Astrocyte (in vitro differentiated cells and primary cell): Measurements from ENCODE around the gene DNAJC9. TPM values are rescaled to one million over a fixed set of nuclear protein-coding genes. Genes with fewer than 3 reads are reported as not detected.

Source experiments
- DNase-seq: peaks from one replicate; pipeline ENCODE4 v3.0.0-alpha.2; 2010; ENCODE audit warnings: low read depth
- FAIRE-seq: peaks from 2 replicates; lab custom pipeline; 2011; peaks lifted over from hg19 to GRCh38; lab: Jason Lieb, UNC
- H2AFZ ChIP-seq: 2 replicates; pipeline ENCODE4 v1.6.0; 2012; ENCODE audit warnings: low read depth, low read length, inconsistent platforms
- H3K27ac ChIP-seq: 2 replicates; pipeline ENCODE4 v1.5.1; 2011; ENCODE audit warnings: low read depth, low read length, inconsistent platforms
- H3K27me3 ChIP-seq: 2 replicates; pipeline ENCODE4 v1.6.0; 2011; ENCODE audit warnings: low read length, inconsistent platforms; ENCODE audit not compliant: insufficient read depth
- H3K36me3 ChIP-seq: 2 replicates; pipeline ENCODE4 v1.5.1; 2011; ENCODE audit warnings: low read length, inconsistent platforms; ENCODE audit not compliant: insufficient read depth
- H3K4me1 ChIP-seq: 2 replicates; pipeline ENCODE4 v1.5.1; 2011; ENCODE audit warnings: low read length, inconsistent platforms; ENCODE audit not compliant: insufficient read depth
- H3K4me2 ChIP-seq: 2 replicates; pipeline ENCODE4 v1.6.0; 2012; ENCODE audit warnings: low read length, inconsistent platforms
- H3K4me3 ChIP-seq: 2 replicates; pipeline ENCODE4 v1.5.1; 2011; ENCODE audit warnings: low read depth, mild to moderate bottlenecking, low read length, inconsistent platforms; ENCODE audit not compliant: insufficient read depth
- H3K79me2 ChIP-seq: 2 replicates; pipeline ENCODE4 v1.6.0; 2012; ENCODE audit warnings: mild to moderate bottlenecking, low read length, inconsistent platforms; ENCODE audit not compliant: insufficient read depth
- H3K9ac ChIP-seq: 2 replicates; pipeline ENCODE4 v1.6.0; 2012; ENCODE audit warnings: mild to moderate bottlenecking, low read length, inconsistent platforms
- H3K9me3 ChIP-seq: 2 replicates; pipeline ENCODE4 v1.5.1; 2012; ENCODE audit warnings: low read depth, mild to moderate bottlenecking, low read length, inconsistent platforms; ENCODE audit not compliant: insufficient read depth
- H4K20me1 ChIP-seq: 2 replicates; pipeline ENCODE4 v1.6.0; 2012; ENCODE audit warnings: low read length, inconsistent platforms; ENCODE audit not compliant: insufficient read depth
- H3K27ac Mint-ChIP-seq: one replicate; pipeline ENCODE4 v1.8.0; 2021; ENCODE audit warnings: mild to moderate bottlenecking, mixed read lengths; ENCODE audit not compliant: unreplicated experiment
- H3K27me3 Mint-ChIP-seq: one replicate; pipeline ENCODE4 v1.8.0; 2021; ENCODE audit warnings: low read depth, mixed read lengths; ENCODE audit not compliant: unreplicated experiment
- H3K36me3 Mint-ChIP-seq: one replicate; pipeline ENCODE4 v1.8.0; 2021; ENCODE audit warnings: low read depth, mixed read lengths; ENCODE audit not compliant: unreplicated experiment
- H3K4me1 Mint-ChIP-seq: one replicate; pipeline ENCODE4 v1.8.0; 2021; ENCODE audit warnings: low read depth, mixed read lengths; ENCODE audit not compliant: unreplicated experiment
- H3K4me3 Mint-ChIP-seq: one replicate; pipeline ENCODE4 v1.8.0; 2021; ENCODE audit warnings: mild to moderate bottlenecking, moderate library complexity, mixed read lengths; ENCODE audit not compliant: unreplicated experiment
- H3K9me3 Mint-ChIP-seq: one replicate; pipeline ENCODE4 v1.8.0; 2021; ENCODE audit warnings: mild to moderate bottlenecking, mixed read lengths; ENCODE audit not compliant: unreplicated experiment
- EZH2 ChIP-seq: IDR thresholded peaks from 2 replicates; pipeline ENCODE4 v1.6.1; 2012; ENCODE audit warnings: mild to moderate bottlenecking, low read length, inconsistent platforms; ENCODE audit not compliant: insufficient read depth
- total RNA-seq: library from RNA; stranded (reverse); gene quantifications from 2 replicates; pipeline ENCODE4 v1.2.1, GENCODE V29; 2021
- TF ChIP-seq, protein P1 (sequence below): IDR thresholded peaks from 2 replicates; pipeline ENCODE4 v1.5.1; 2011; ENCODE audit warnings: low read depth, mild to moderate bottlenecking, inconsistent platforms, low read length, moderate library complexity; ENCODE audit not compliant: insufficient read depth

Gene DNAJC9
- total RNA-seq, 1 donor from 2014 or later = 23.3 TPM

DNA sequence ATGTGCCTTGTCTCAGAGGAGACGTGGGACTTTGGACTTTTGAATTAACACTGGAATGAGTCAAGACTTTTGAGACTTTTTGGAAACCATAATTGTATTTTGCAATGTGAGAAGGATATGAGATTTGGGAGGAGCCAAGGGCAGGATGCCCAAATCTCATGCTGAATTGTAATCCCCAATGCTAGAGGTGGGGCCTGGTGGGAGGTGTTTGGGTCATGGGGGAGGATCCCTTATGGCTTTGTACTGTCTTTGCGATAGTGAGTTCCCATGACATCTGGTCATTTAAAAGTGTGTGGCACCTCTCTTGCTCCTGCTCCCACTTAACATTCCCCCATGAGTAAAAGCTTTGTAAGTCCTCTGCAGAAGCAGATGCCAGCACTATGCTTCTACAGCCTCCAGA lies 39.2 kb downstream of the DNAJC9 start:
- no peak for FAIRE-seq
- no peaks in the 10 kb centered on the region for H3K36me3 ChIP-seq
- H3K4me3 Mint-ChIP-seq = no peak overlapping the region

GRCh38 chr10:73206385-73206784 lies 40.7 kb downstream of the DNAJC9 start:
- no peak for FAIRE-seq
- TF ChIP-seq EZH2 = no peak
- TF ChIP-seq, protein P1, sequence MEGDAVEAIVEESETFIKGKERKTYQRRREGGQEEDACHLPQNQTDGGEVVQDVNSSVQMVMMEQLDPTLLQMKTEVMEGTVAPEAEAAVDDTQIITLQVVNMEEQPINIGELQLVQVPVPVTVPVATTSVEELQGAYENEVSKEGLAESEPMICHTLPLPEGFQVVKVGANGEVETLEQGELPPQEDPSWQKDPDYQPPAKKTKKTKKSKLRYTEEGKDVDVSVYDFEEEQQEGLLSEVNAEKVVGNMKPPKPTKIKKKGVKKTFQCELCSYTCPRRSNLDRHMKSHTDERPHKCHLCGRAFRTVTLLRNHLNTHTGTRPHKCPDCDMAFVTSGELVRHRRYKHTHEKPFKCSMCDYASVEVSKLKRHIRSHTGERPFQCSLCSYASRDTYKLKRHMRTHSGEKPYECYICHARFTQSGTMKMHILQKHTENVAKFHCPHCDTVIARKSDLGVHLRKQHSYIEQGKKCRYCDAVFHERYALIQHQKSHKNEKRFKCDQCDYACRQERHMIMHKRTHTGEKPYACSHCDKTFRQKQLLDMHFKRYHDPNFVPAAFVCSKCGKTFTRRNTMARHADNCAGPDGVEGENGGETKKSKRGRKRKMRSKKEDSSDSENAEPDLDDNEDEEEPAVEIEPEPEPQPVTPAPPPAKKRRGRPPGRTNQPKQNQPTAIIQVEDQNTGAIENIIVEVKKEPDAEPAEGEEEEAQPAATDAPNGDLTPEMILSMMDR = no peak
- Mint-ChIP-seq H3K36me3 (peaks cover 10% of the 10 kb centered on the region), H3K9me3 (peaks cover 10% of the 10 kb centered on the region), H3K4me1 (no peaks in the 10 kb centered on the region), H3K27ac (no peak overlapping the region), H3K4me3 (no peak overlapping the region), H3K27me3 (no peaks in the 10 kb centered on the region)
- Histone ChIP-seq H2AFZ (no peak overlapping the region), H3K9me3 (peaks cover 2% of the 10 kb centered on the region), H4K20me1 (no peaks in the 10 kb centered on the region), H3K27me3 (no peaks in the 10 kb centered on the region), H3K36me3 (no peaks in the 10 kb centered on the region), H3K4me2 (no peak overlapping the region), H3K4me1 (no peaks in the 10 kb centered on the region), H3K4me3 (no peak overlapping the region), H3K79me2 (no peaks in the 10 kb centered on the region), H3K27ac (no peak overlapping the region), H3K9ac (no peak overlapping the region)
- no peak for DNase-seq

More for the DNA sequence above, 39.2 kb downstream of the DNAJC9 start:
- Mint-ChIP-seq H3K27me3 (no peaks in the 10 kb centered on the region), H3K27ac (no peak overlapping the region), H3K9me3 (peaks cover 10% of the 10 kb centered on the region), H3K36me3 (peaks cover 10% of the 10 kb centered on the region), H3K4me1 (peaks cover 3% of the 10 kb centered on the region)
- H3K4me1 ChIP-seq = no peaks in the 10 kb centered on the region
- no peak overlapping the region for H2AFZ ChIP-seq
- H4K20me1 ChIP-seq = no peaks in the 10 kb centered on the region
- no peak overlapping the region for H3K4me2 ChIP-seq
- H3K79me2 ChIP-seq = no peaks in the 10 kb centered on the region
- H3K9ac ChIP-seq = no peak overlapping the region
- TF ChIP-seq, protein P1 = no peak
- TF ChIP-seq EZH2 = no peak
- no peak overlapping the region for H3K4me3 ChIP-seq
- H3K27me3 ChIP-seq = no peaks in the 10 kb centered on the region
- DNase-seq = no peak
- peaks cover 2% of the 10 kb centered on the region for H3K9me3 ChIP-seq
- H3K27ac ChIP-seq = no peak overlapping the region

GRCh38 chr10:73205890-73206289 lies 41.2 kb downstream of the DNAJC9 start:
- Mint-ChIP-seq H3K4me3 (no peak overlapping the region), H3K4me1 (no peaks in the 10 kb centered on the region), H3K27ac (no peak overlapping the region), H3K9me3 (peaks cover 10% of the 10 kb centered on the region), H3K27me3 (no peaks in the 10 kb centered on the region), H3K36me3 (peaks cover 12% of the 10 kb centered on the region)
- H3K4me2 ChIP-seq = no peak overlapping the region
- H3K27ac ChIP-seq = no peak overlapping the region
- TF ChIP-seq, protein P1 = no peak
- TF ChIP-seq EZH2 = no peak
- no peak overlapping the region for H2AFZ ChIP-seq
- no peaks in the 10 kb centered on the region for H4K20me1 ChIP-seq
- no peak overlapping the region for H3K4me3 ChIP-seq
- no peak for DNase-seq
- H3K79me2 ChIP-seq = no peaks in the 10 kb centered on the region
- peaks cover 2% of the 10 kb centered on the region for H3K9me3 ChIP-seq
- no peaks in the 10 kb centered on the region for H3K36me3 ChIP-seq
- H3K27me3 ChIP-seq = no peaks in the 10 kb centered on the region
- FAIRE-seq = no peak
- no peaks in the 10 kb centered on the region for H3K4me1 ChIP-seq
- no peak overlapping the region for H3K9ac ChIP-seq
